ENCODE measurements around the gene MSI2. TPM values are rescaled to one million over a fixed set of nuclear protein-coding genes. Genes with fewer than 3 reads are reported as not detected.

The MSI2 gene
- total RNA-seq, 4 donors from 2014 or later = 60.7 to 101 (median 70.9) TPM

DNA sequence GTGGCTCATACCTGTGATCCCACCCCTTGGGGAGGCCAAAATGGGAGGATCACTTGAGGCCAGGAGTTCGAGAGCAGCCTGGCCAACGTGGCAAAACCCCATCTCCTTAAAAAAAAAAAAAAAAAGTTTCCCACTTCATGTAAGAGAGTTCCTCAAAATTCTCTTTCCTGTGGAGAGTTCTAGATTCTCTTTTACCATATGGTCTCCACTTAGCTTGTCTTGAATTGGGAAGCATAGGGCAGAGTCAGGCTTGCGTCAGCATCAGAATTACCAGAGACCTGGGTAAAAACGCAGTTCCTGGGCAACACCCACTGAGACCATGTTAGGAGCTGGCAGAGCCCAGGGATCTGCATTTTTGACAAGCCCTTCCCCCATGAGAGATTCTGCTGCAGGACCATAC, 330.4 kb downstream of the MSI2 start:
- Histone ChIP-seq H3K36me3 (no peaks in the 10 kb centered on the region), H3K27ac (no peak overlapping the region), H3K9me3 (no peaks in the 10 kb centered on the region), H3K27me3 (no peaks in the 10 kb centered on the region), H3K4me3 (replicated peaks in 1 of 3) (no peak overlapping the region), H3K4me1 (peaks cover 0 to 4% of the 10 kb centered on the region in 2 donors)
- intact Hi-C loops (cut with DNase I) = no loop called here
- TF ChIP-seq, protein P1, sequence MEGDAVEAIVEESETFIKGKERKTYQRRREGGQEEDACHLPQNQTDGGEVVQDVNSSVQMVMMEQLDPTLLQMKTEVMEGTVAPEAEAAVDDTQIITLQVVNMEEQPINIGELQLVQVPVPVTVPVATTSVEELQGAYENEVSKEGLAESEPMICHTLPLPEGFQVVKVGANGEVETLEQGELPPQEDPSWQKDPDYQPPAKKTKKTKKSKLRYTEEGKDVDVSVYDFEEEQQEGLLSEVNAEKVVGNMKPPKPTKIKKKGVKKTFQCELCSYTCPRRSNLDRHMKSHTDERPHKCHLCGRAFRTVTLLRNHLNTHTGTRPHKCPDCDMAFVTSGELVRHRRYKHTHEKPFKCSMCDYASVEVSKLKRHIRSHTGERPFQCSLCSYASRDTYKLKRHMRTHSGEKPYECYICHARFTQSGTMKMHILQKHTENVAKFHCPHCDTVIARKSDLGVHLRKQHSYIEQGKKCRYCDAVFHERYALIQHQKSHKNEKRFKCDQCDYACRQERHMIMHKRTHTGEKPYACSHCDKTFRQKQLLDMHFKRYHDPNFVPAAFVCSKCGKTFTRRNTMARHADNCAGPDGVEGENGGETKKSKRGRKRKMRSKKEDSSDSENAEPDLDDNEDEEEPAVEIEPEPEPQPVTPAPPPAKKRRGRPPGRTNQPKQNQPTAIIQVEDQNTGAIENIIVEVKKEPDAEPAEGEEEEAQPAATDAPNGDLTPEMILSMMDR (IDR thresholded peaks at IDR 0.05) = no peak
- no peak for TF ChIP-seq POLR2A (IDR thresholded peaks at IDR 0.05)
- 80 to 89% methylated on average over 4 of the region's 4 CpGs for WGBS, 2 donors
- no peak for DNase-seq

DNA sequence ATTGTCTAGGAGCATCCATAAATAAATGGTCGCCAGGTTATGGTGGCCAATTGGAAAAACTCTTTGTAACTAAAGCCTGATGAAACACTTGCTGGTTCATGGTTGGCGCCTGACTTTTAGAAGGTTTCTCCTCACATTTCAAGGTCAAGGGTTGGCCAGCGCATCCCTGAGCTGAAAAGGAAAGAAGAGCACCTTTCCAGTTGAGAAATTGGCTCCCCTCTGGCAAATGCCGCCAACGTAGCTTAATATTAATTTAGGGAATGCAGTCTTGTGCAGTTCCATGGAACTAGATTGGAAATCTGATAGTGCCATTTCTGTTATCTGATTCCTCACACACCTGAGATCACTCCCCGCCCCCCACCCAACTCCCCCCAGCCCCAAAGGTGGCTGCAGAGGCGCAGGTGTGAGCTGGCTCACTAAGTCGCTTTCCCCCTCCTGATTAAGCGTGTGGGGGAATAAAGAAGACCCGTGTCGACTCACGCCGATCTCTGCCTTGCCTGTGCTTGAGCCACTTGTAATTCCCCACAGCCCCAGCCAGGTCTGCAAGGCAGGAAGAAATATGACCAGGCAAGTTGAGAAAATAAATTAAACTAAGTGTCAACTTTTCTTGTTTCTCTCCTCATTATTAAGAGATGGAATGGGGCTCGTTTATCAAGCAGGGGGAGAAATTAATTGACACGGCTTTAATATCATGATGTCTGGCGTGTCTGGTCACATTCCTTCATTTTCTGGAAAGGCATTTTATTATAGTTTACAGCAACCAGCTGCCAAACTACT, 331.1 kb downstream of the MSI2 start:
- intact Hi-C loops (cut with DNase I) = no loop called here
- no peak for DNase-seq
- TF ChIP-seq, protein P1 (IDR thresholded peaks at IDR 0.05) = no peak
- no peak for TF ChIP-seq POLR2A (IDR thresholded peaks at IDR 0.05)
- no peaks in the 10 kb centered on the region for H3K9me3 ChIP-seq
- H3K4me3 ChIP-seq (replicated peaks in 1 of 3) = no peak overlapping the region
- H3K27me3 ChIP-seq = no peaks in the 10 kb centered on the region
- H3K4me1 ChIP-seq = peaks cover 0 to 4% of the 10 kb centered on the region in 2 donors
- 85 to 87% methylated on average over 16 of the region's 16 CpGs for WGBS, 2 donors
- no peaks in the 10 kb centered on the region for H3K36me3 ChIP-seq
- no peak overlapping the region for H3K27ac ChIP-seq

DNA sequence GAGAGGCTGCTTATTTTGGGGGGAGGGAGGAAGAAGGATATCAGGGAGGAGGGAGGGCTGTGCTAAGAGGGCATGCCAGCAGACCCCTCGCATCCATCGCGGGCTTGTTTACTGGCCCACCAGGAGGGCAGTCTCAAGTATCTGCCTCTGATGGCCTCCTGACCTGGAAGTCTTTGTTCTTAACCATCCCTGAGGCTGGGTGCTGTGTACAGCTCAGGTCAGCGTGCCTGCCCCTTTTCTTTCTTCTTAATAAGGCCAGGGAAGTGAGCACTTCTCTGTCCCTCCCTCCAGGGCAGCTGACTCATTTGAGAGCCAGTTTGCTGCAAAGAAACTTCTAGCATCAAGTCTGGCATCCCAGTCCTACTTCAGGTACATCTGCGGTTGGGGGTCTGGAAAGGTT, 331.8 kb downstream of the MSI2 start:
- Histone ChIP-seq H3K4me1 (peaks cover 0 to 4% of the 10 kb centered on the region in 2 donors), H3K27ac (no peak overlapping the region), H3K9me3 (no peaks in the 10 kb centered on the region), H3K27me3 (no peaks in the 10 kb centered on the region), H3K4me3 (replicated peaks in 1 of 3) (no peak overlapping the region), H3K36me3 (no peaks in the 10 kb centered on the region)
- no peak for TF ChIP-seq POLR2A (IDR thresholded peaks at IDR 0.05)
- TF ChIP-seq, protein P1 (IDR thresholded peaks at IDR 0.05) = no peak
- DNase-seq = no peak
- 84 to 89% methylated on average over 5 of the region's 5 CpGs for WGBS, 2 donors
- intact Hi-C loops (cut with DNase I) = no loop called here

DNA sequence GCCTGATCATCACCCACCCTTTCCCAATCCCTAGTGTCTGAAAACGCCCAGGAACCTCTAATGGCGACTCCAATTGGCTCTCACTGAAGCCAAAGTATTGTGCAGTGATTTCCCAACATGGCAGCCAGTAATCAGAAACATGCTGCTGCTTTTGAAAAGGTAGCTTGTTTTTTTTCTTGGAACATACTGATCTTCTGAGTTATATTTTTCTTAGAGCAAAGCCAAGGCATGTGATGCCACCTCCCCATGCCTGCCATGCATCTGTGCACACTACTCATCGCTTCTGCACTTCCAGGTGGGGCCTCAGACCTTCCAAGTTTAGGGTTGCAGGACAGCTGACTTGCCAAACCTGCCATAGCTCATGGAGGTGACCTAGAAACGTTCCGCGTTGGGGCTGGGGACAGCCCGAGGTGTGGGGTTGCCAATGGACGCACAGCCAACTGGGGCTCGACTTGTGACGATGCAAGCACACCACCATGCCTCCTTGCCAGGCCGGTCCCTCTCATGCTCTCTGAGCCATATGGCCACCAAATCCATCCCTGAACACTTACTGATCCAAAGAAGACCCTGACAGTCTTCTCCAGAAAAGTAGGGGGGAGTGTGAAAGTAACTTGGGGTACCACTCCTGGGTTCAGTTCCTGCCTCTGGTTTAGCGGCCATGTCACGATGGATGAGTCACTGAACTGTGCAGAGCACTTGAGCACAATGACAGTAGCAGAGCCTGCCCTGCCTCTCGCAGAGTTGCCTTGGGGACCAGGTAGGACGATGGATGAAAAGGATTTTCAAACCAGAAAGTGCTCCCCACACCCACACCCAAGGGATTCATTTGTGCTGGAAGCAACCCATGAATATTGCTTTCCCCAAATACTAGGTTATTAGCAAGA, 333.1 kb downstream of the MSI2 start:
- no peaks in the 10 kb centered on the region for H3K36me3 ChIP-seq
- DNase-seq = peak; percentile 25 to 30
- no peaks in the 10 kb centered on the region for H3K9me3 ChIP-seq
- intact Hi-C loops (cut with DNase I) = no loop called here
- 89 to 92% methylated on average over 15 of the region's 15 CpGs for WGBS, 2 donors
- H3K27ac ChIP-seq = no peak overlapping the region
- TF ChIP-seq POLR2A (IDR thresholded peaks at IDR 0.05) = no peak
- TF ChIP-seq, protein P1 (IDR thresholded peaks at IDR 0.05) = no peak
- H3K4me3 ChIP-seq (replicated peaks in 1 of 3) = no peak overlapping the region
- peaks cover 0 to 4% of the 10 kb centered on the region in 2 donors for H3K4me1 ChIP-seq
- H3K27me3 ChIP-seq = no peaks in the 10 kb centered on the region

Data from thyroid gland (tissue), 4 donors.